Uterus (tissue), 4 donors: ENCODE results near the gene PNMA8C. TPM values are rescaled to one million over a fixed set of nuclear protein-coding genes. Genes with fewer than 3 reads are reported as not detected.

Experiments used
- DNase-seq, 2 donors: peaks; one replicate each; pipeline ENCODE4 v3.0.0-alpha.2; 2019 to 2020
- H3K27ac ChIP-seq, 2 donors: fragments of 200-600 bp; sonication (generic); 1 replicate in 1 of 2; 2 replicates in 1 of 2; pipeline ENCODE4 v1.5.1; 2016 to 2018
- H3K27me3 ChIP-seq, 2 donors: fragments of 200-600 bp; sonication (generic); one replicate each; pipeline ENCODE4 v1.5.1; 2018 to 2019; ENCODE audit warnings: control low read depth in 1 of 2
- H3K36me3 ChIP-seq, 2 donors: fragments of 200-600 bp; sonication (generic); one replicate each; pipeline ENCODE4 v1.5.1; 2019; ENCODE audit warnings: control low read depth in 1 of 2
- H3K4me1 ChIP-seq, 2 donors: fragments of 200-600 bp; sonication (generic); one replicate each; pipeline ENCODE4 v1.5.1; 2018 to 2019; ENCODE audit warnings: control low read depth in 1 of 2
- H3K4me3 ChIP-seq, 2 donors: fragments of 200-600 bp; sonication (generic); 1 replicate in 1 of 2; 2 replicates in 1 of 2; pipeline ENCODE4 v1.5.1; 2018 to 2019; ENCODE audit warnings: mild to moderate bottlenecking in 1 of 2
- H3K9me3 ChIP-seq, 2 donors: fragments of 200-600 bp; sonication (generic); one replicate each; pipeline ENCODE4 v1.5.1; 2019; ENCODE audit warnings: control low read depth in 1 of 2
- CTCF ChIP-seq, 4 experiments: fragments of 200-600 bp in 2 of 4; fragments of 450-650 bp in 2 of 4; sonication (generic) in 2 of 4; IDR thresholded peaks; one replicate each; pipeline ENCODE4 v1.5.1; 2016 to 2019; ENCODE audit warnings: antibody characterized with exemption in 4 of 4, mild to moderate bottlenecking in 2 of 4, moderate library complexity in 1 of 4
- POLR2A ChIP-seq, 2 donors: fragments of 450-650 bp; IDR thresholded peaks; one replicate each; pipeline ENCODE4 v1.6.1; 2016; ENCODE audit warnings: antibody characterized with exemption in 2 of 2, mild to moderate bottlenecking in 1 of 2, moderate library complexity in 1 of 2
- intact Hi-C: fragments of 100-400 bp; cut with DNase I; formaldehyde crosslinking; loops from one replicate; pipeline ENCODE4 v1.15.1; 2023; ENCODE audit warnings: low total_unique reads
- total RNA-seq, 4 donors: library from RNA; depleted of rRNA in 3 of 4; stranded (reverse); fragments of >200 nt in 3 of 4; gene quantifications; one replicate each; pipeline versions ENCODE4 v1.1.0 to v1.2.4, GENCODE V29; 2014 to 2023
- donor health status: DM: yes; HTN: yes; CAD: no.

PNMA8C gene
- total RNA-seq, 4 donors from 2014 or later: under 0.01 to 3.7 (median 0.73) TPM; not detected in 1

DNA sequence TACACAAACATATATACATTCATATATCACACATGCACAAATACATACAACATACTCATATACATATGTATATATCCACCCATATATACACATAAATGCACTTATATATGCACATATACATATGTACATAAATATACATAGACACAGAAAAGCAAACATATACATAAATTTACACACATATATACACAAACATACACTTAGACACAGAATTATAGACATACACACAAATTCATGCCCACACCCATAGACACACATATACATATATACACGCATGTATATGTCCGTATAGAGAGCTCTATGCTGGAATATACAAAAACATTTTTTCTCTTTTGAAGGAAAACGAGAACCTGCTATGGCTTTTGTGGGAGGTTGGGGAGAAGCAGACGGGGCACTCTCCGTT lies 22.0 kb upstream of the PNMA8C start:
- Histone ChIP-seq H3K27me3 (no peaks in the 10 kb centered on the region), H3K4me3 (no peak overlapping the region), H3K36me3 (no peaks in the 10 kb centered on the region), H3K9me3 (no peaks in the 10 kb centered on the region), H3K4me1 (no peaks in the 10 kb centered on the region), H3K27ac (no peak overlapping the region)
- intact Hi-C loops: no loop called here
- no peak for DNase-seq
- TF ChIP-seq POLR2A (IDR thresholded peaks at IDR 0.05): no peak
- no peak for TF ChIP-seq CTCF (IDR thresholded peaks at IDR 0.05)

- intact Hi-C loops: no loop called here
- Histone ChIP-seq H3K36me3 (no peaks in the 10 kb centered on the region), H3K27ac (no peak overlapping the region), H3K4me1 (no peaks in the 10 kb centered on the region), H3K27me3 (no peaks in the 10 kb centered on the region), H3K4me3 (no peak overlapping the region), H3K9me3 (no peaks in the 10 kb centered on the region)
- no peak for TF ChIP-seq POLR2A (IDR thresholded peaks at IDR 0.05)
- TF ChIP-seq CTCF (IDR thresholded peaks at IDR 0.05): no peak
- DNase-seq: no peak
These were observed 20.5 kb upstream of the PNMA8C start for GRCh38 chr19:46449228-46449627.

DNA sequence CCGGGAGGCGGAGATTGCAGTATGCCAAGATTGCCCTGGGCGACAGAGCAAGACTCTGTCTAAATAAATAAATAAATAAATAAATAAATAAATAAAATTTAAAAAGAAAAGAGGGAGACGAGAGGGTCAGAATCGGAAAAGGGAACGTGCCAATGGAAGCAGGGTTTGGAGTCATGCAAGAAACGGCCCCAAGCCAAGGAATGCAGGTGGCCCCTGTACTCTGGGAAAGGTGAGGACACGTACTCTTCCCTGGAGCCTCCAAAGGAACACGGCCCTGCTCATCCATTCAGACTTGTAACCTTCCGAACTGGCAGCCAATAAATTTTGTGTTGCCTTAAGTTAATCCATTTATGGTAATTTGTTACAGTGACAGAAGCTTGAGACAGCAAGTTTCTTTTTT lies 19.9 kb upstream of the PNMA8C start:
- H3K27me3 ChIP-seq: no peaks in the 10 kb centered on the region
- intact Hi-C loops: no loop called here
- DNase-seq: no peak
- no peaks in the 10 kb centered on the region for H3K4me1 ChIP-seq
- TF ChIP-seq POLR2A (IDR thresholded peaks at IDR 0.05) (no peak), CTCF (IDR thresholded peaks at IDR 0.05) (no peak)
- no peaks in the 10 kb centered on the region for H3K36me3 ChIP-seq
- no peaks in the 10 kb centered on the region for H3K9me3 ChIP-seq
- H3K27ac ChIP-seq: no peak overlapping the region
- no peak overlapping the region for H3K4me3 ChIP-seq

DNA sequence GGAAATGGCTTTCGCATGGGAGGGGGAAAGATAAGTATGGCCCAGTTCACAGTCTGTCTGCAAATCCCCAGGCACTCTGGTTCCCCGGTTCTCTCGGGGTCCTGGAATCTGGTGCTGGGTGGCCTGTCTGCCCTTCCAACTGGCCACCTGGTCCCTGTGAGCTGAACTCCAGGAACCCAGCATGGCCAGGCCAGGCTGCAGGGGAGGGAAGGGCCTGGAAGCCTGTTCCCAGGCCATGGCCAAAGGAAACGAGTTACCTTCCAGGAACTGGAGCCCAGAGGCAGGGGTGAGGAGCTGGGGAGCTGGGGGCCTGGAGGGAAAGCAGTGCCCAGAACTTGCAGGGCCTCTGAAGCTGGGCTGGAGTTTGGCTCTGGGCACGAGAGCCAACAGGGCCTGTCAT lies 19.1 kb upstream of the PNMA8C start:
- Histone ChIP-seq H3K4me1 (peaks cover 0 to under 1% of the 10 kb centered on the region in 2 donors), H3K9me3 (no peaks in the 10 kb centered on the region), H3K27ac (peak overlapping the region; percentile 2 to 7), H3K36me3 (no peaks in the 10 kb centered on the region), H3K4me3 (no peak overlapping the region), H3K27me3 (no peaks in the 10 kb centered on the region)
- no peak for DNase-seq
- TF ChIP-seq CTCF (IDR thresholded peaks at IDR 0.05): no peak
- TF ChIP-seq POLR2A (IDR thresholded peaks at IDR 0.05): no peak
- intact Hi-C loops: no loop called here

DNA sequence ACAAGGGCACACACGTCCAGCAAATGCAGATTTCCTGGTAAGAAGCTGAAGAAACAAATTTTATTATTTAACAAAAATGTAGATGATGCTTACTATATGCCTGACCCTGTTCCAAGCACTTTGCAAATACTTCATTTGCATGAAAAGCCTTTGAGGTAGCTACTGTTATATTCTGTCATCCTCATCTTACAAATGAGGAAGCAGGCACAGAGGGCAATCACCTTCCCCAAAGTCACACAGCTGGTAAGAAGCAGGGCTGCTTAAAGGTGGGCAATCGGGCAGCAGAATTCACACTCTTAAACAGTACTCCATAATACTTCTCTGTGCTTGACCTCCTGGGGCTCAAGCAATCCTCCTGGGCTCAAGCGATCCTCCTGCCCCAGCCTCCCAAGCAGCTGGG lies 18.3 kb upstream of the PNMA8C start:
- Histone ChIP-seq H3K27ac (no peak overlapping the region), H3K4me3 (no peak overlapping the region), H3K9me3 (no peaks in the 10 kb centered on the region), H3K4me1 (peaks cover 0 to 6% of the 10 kb centered on the region in 2 donors), H3K36me3 (no peaks in the 10 kb centered on the region), H3K27me3 (no peaks in the 10 kb centered on the region)
- TF ChIP-seq POLR2A (IDR thresholded peaks at IDR 0.05): no peak
- TF ChIP-seq CTCF (IDR thresholded peaks at IDR 0.05): no peak
- intact Hi-C loops: no loop called here
- DNase-seq: no peak
